HG03378 (cell line): ENCODE measurements around the gene DPP10.

Experiments
- ATAC-seq: cut with Tn5 transposase; IDR thresholded peaks from one replicate; pipeline ENCODE4 v1.9.1; 2021; ENCODE audit warnings: mild to moderate bottlenecking, moderate library complexity; ENCODE audit not compliant: unreplicated experiment

Gene DPP10

GRCh38 chr2:114579542-114579941 is 137.1 kb downstream of the DPP10 start:
- no peak for ATAC-seq

GRCh38 chr2:114580691-114581090 is 138.2 kb downstream of the DPP10 start:
- ATAC-seq = no peak

GRCh38 chr2:114598329-114598728 is 155.9 kb downstream of the DPP10 start:
- no peak for ATAC-seq

- ATAC-seq = no peak
Measured at GRCh38 chr2:114609203-114609602, 166.8 kb downstream of the DPP10 start.

- no peak for ATAC-seq
Measured at GRCh38 chr2:114609801-114610200, 167.4 kb downstream of the DPP10 start.

- ATAC-seq = no peak
Measured at GRCh38 chr2:114610677-114611076, 168.2 kb downstream of the DPP10 start.

GRCh38 chr2:114614592-114614991 is 172.2 kb downstream of the DPP10 start:
- no peak for ATAC-seq

GRCh38 chr2:114628481-114628880 is 186.0 kb downstream of the DPP10 start:
- no peak for ATAC-seq

- ATAC-seq = no peak
Measured at GRCh38 chr2:114631146-114631545, 188.7 kb downstream of the DPP10 start.

- ATAC-seq = no peak
Measured at GRCh38 chr2:114642166-114642770, 199.8 kb downstream of the DPP10 start.

- ATAC-seq = no peak
Measured at GRCh38 chr2:114642988-114643553, 200.6 kb downstream of the DPP10 start.

- ATAC-seq = no peak
Measured at GRCh38 chr2:114651933-114652332, 209.5 kb downstream of the DPP10 start.

GRCh38 chr2:114659880-114660279 is 217.4 kb downstream of the DPP10 start:
- no peak for ATAC-seq

- ATAC-seq = no peak
Measured at GRCh38 chr2:114661971-114662939, 219.8 kb downstream of the DPP10 start.

- no peak for ATAC-seq
Measured at GRCh38 chr2:114668415-114668814, 226.0 kb downstream of the DPP10 start.

GRCh38 chr2:114683251-114683650 is 240.8 kb downstream of the DPP10 start:
- no peak for ATAC-seq

- ATAC-seq = no peak
Measured at GRCh38 chr2:114684403-114684802, 242.0 kb downstream of the DPP10 start.

- ATAC-seq = no peak
Measured at GRCh38 chr2:114685102-114685501, 242.7 kb downstream of the DPP10 start.

GRCh38 chr2:114688241-114688640 is 245.8 kb downstream of the DPP10 start:
- ATAC-seq = no peak

GRCh38 chr2:114698520-114698919 is 256.1 kb downstream of the DPP10 start:
- ATAC-seq = no peak

GRCh38 chr2:114699423-114699944 is 257.0 kb downstream of the DPP10 start:
- no peak for ATAC-seq

GRCh38 chr2:114700440-114700839 is 258.0 kb downstream of the DPP10 start:
- no peak for ATAC-seq
